ENCODE data around the gene ACVRL1.

Gene ACVRL1

DNA sequence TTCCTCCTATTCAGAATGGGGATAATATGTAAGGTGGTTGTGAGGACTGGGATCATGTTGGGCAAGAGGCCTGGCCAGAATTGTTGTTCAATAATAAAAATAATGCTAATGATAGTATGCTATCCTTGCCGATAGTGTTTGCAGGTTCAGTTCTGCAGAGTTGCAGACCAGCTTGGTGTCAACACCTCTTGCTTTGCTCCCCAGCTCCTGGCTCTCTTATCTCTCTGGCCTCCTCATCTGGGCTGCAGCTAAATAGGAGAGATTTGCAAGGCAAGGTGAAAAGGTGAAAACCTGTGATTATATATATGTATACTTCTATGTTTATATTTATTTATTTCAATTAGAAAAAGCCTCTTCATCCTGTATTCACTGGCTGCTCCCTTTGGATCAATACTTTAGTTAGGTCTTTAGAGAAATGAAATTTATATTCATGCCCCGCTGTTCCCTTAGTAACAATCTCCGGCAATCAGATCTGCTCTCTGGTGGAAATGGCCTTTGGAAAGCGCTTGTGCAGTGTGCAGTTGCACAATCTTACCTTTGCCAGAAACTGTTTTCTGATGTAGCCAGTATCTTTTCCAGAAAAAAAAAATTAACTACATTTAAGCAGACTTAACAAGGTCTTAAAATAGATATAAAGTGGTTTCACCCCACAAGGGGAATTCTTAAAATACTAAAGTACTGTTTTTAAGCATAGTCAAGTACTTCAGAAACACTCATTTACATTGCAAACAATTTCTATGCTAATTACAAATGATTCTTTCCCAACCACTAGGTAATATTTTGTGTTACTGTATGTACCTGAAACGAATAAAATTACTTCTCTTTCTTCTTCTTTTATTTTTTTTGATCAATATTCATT, 25.1 kb downstream of the ACVRL1 start:
- in situ Hi-C loops (cut with MboI; ENCODE audit: low sequenced_read_pairs) = no loop called here

- in situ Hi-C loops (cut with MboI; ENCODE audit: low sequenced_read_pairs) = no loop called here
Observed at GRCh38 chr12:51934080-51934479, 26.8 kb downstream of the ACVRL1 start.

GRCh38 chr12:51937926-51938325, 30.6 kb downstream of the ACVRL1 start:
- in situ Hi-C loops (cut with MboI; ENCODE audit: low sequenced_read_pairs) = no loop called here

GRCh38 chr12:51938726-51939125, 31.4 kb downstream of the ACVRL1 start:
- in situ Hi-C loops (cut with MboI; ENCODE audit: low sequenced_read_pairs) = no loop called here

DNA sequence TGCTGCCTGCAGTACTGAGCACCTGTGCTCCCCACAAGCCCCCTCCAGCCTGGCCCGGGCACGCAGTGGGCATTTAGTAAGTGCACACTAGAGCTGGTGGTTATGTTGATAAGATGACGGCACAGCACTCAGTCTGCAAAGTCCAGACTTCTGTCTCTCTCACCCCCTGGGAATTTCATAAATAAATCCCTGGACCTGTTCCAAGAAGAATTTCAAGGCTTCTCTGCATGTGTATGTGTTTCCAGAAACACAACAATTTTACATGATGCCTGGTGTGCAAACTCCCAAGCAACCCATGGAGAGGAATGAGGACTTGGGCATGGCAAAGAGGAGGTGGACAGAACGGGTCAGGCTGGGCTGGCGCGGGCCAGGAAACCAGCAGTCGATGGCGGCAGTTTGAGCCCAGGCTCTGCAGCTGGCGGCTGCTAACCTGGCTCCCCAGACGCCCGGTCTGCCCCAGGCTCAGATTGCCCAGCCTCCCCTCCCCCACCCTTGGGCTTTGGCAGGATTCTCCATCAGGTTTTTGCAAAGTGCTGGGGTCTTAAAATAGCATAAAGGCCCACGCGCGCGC, 33.8 kb downstream of the ACVRL1 start:
- in situ Hi-C loops (cut with MboI; ENCODE audit: low sequenced_read_pairs) = no loop called here

DNA sequence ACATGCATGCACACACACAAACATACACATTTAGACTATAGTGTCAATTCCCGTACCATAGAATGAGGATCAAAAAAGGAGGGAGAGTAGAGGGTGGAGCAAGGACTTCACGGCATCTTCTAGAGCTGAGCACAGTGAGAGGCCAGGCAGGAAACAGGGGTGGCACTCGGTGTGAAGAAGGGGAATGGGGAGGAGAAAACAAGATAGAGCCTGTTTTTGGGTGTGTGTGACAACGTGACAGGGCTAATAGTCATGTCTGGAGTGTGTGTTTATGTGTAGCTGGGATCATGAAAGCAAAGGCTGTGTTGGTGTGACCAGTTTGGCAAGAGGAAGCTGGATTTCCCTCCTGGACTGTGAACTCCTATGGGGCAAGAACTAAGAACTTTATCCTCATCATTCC, 34.3 kb downstream of the ACVRL1 start:
- in situ Hi-C loops (cut with MboI; ENCODE audit: low sequenced_read_pairs) = no loop called here

GRCh38 chr12:51942056-51942455, 34.8 kb downstream of the ACVRL1 start:
- in situ Hi-C loops (cut with MboI; ENCODE audit: low sequenced_read_pairs) = no loop called here

GRCh38 chr12:51942501-51943000, 35.2 kb downstream of the ACVRL1 start:
- in situ Hi-C loops (cut with MboI; ENCODE audit: low sequenced_read_pairs) = no loop called here

GRCh38 chr12:51943346-51943745, 36.0 kb downstream of the ACVRL1 start:
- in situ Hi-C loops (cut with MboI; ENCODE audit: low sequenced_read_pairs) = no loop called here

- in situ Hi-C loops (cut with MboI; ENCODE audit: low sequenced_read_pairs) = no loop called here
Observed at GRCh38 chr12:51944608-51945233, 37.4 kb downstream of the ACVRL1 start.

DNA sequence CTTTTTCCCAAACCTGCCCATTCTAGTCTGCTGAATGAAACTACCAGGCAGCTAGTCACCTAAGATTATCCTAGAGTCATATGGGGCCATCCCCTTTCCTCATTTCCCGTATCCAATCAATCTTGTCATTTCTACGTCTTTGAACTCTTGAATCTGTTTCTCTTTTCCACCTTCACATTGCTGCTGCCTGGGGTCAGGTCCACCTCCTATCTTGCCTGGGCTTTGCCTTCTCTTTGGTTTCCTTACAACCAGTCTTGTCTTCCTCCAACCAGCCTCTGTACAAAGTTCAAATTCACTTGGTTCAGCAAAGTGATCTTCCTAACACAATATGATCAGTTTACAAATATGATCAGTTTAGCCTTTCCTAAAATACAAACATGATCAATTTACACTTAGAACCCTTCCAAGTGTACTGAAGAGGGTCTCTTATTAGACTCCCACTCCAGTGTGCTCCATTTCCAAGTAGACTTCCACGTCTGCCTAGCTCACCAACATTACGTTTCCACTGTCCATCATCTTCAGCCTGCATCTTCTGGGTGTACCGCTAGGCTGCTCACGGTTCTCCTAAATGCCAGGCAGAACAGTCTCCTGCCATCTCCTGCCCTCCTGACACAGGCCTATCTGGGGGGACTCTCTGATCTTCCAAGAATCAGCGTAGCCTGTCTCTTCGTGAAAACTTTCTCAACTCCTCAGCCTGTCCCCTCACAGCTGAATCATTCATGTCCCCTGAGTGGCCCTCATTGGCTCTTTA, 40.1 kb downstream of the ACVRL1 start:
- in situ Hi-C loops (cut with MboI; ENCODE audit: low sequenced_read_pairs) = no loop called here

GRCh38 chr12:51948066-51948465, 40.8 kb downstream of the ACVRL1 start:
- in situ Hi-C loops (cut with MboI; ENCODE audit: low sequenced_read_pairs) = no loop called here

- in situ Hi-C loops (cut with MboI; ENCODE audit: low sequenced_read_pairs) = no loop called here
Observed at GRCh38 chr12:51949342-51950030, 42.2 kb downstream of the ACVRL1 start.

GRCh38 chr12:51950682-51951198, 43.4 kb downstream of the ACVRL1 start:
- in situ Hi-C loops (cut with MboI; ENCODE audit: low sequenced_read_pairs) = no loop called here

- in situ Hi-C loops (cut with MboI; ENCODE audit: low sequenced_read_pairs) = no loop called here
Observed at GRCh38 chr12:51951199-51951842, 44.0 kb downstream of the ACVRL1 start, which contains the start of gene ACVR1B. Gene ACVR1B, plus strand, starts transcription at chr12:51951699. Its CDS starts 45 bp downstream, at chr12:51951744.

DNA sequence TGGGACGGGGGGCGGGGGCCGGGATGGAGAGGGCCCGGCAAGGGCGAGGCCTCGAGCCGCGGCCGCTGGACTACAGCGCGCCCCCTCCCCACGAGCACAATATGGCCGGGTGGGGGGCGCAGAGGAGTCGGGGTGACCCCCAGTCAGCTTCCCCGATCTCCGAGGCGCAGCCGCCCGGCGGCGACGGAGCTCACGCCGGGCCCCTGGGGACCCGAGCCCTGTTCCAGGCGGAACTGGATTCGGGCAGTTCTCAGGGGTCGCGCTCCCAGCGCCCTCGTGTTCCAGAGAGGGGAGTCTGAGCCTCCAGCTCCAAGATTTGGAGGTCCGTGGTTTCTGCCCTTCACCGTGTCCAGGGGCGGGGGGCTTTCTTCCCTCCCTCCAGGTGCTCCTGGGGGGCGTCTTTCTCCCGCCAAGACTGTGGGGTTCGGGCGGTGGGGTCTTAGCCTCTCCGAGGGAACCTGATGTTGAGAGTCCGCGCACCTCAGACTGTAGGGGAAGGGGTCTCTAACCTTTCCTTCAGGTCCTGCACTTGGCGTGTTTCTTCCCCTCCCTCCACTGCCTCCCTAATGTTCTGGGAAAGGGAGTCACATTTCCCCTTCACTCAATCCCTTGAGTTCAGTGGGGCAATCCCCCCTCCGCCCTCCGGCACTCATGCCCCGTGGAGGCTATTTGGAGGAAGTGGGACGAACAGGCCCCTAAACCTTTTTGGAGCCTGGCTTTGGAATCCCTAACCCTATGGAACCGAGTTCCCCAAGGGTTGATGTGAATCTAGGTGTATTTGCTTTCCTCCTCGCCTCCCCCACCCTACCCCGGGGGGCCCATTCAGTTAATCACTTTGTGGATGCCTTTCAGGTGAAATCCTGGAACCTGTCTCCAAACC, 44.8 kb downstream of the ACVRL1 start:
- in situ Hi-C loops (cut with MboI; ENCODE audit: low sequenced_read_pairs) = no loop called here

- in situ Hi-C loops (cut with MboI; ENCODE audit: low sequenced_read_pairs) = no loop called here
Observed at GRCh38 chr12:51953089-51953488, 45.8 kb downstream of the ACVRL1 start.

- in situ Hi-C loops (cut with MboI; ENCODE audit: low sequenced_read_pairs) = no loop called here
Observed at GRCh38 chr12:51953864-51954263, 46.6 kb downstream of the ACVRL1 start.
